HCT116 (cell line): Measurements from ENCODE around the gene RCE1. TPM values are rescaled to one million over a fixed set of nuclear protein-coding genes. Genes with fewer than 3 reads are reported as not detected.
A peak's percentile ranks its signal among the peaks of the same experiment; 100 is the strongest.
"Not testable (repeated sequence)": the region's sequence is repeated elsewhere in the genome, so short reads cannot be mapped to it uniquely, and the experiment has no call there.

Experiments
- ATAC-seq: fragments of 200-7000 bp; cut with Tn5 transposase; 2 replicates; pipeline ENCODE4 v1.9.1; 2020; ENCODE audit warnings: mild to moderate bottlenecking, moderate library complexity
- BruUV-seq: library from RNA; stranded (reverse); fragments of 400-500 nt; replicated peaks from 2 replicates; lab custom pipeline; 2021; lab: Mats Ljungman, UMichigan
- CTCF ChIA-PET: fragments of 300-600 bp; sonication (Branson Sonifier 250); formaldehyde crosslinking; loops from one replicate; lab custom pipeline; 2021; ENCODE audit warnings: antibody characterized with exemption; lab: Charles Lee
- POLR2A ChIA-PET: fragments of 300-600, 350-600 bp; sonication (Branson Sonifier 250); formaldehyde crosslinking; loops from one replicate; lab custom pipeline; 2021; ENCODE audit warnings: antibody characterized with exemption; lab: Charles Lee
- RAD21 ChIA-PET, 2 experiments: fragments of 300-600 bp; sonication (Branson Sonifier 250); formaldehyde crosslinking; loops; one replicate each; lab custom pipeline; 2023; ENCODE audit warnings: low total read pairs in 2 of 2; ENCODE audit not compliant: uncharacterized antibody in 2 of 2, unreplicated experiment in 2 of 2, low non-redundant PET in 1 of 2; lab: Charles Lee
- DNase-seq: peaks from one replicate; pipeline ENCODE4 v3.0.0-alpha.2; 2010; ENCODE audit warnings: low read depth, low spot score
- H2AFZ ChIP-seq: fragments of 200-600 bp; shearing (Covaris generic), sonication (generic); 2 replicates; pipeline ENCODE4 v1.6.1; 2017; ENCODE audit warnings: low read depth, mixed run types, mixed read lengths, antibody characterized with exemption, low read length; ENCODE audit not compliant: poor library complexity, severe bottlenecking
- H3K27ac ChIP-seq: 2 replicates; pipeline ENCODE4 v1.5.1; 2012; ENCODE audit warnings: low read depth, low read length
- H3K27me3 ChIP-seq: fragments of 200-600 bp; sonication (generic); 2 replicates; pipeline ENCODE4 v1.6.1; 2016; ENCODE audit warnings: mixed run types, low read length, mixed read lengths; ENCODE audit not compliant: insufficient read depth
- H3K36me3 ChIP-seq, 2 experiments: fragments of 200-500 bp in 1 of 2; fragments of 200-600 bp in 1 of 2; sonication (Bioruptor generic) in 1 of 2; sonication (generic) in 1 of 2; 2 replicates each; pipeline versions ENCODE4 v1.5.1 to v1.6.1; 2014 to 2016; ENCODE audit warnings: low read length in 2 of 2, inconsistent platforms in 1 of 2, mixed read lengths in 1 of 2, mixed run types in 1 of 2; ENCODE audit not compliant: insufficient read depth in 2 of 2, control insufficient read depth in 1 of 2
- H3K4me1 ChIP-seq, 2 experiments: fragments of 200-600 bp in 1 of 2; sonication (generic) in 1 of 2; 2 replicates each; pipeline versions ENCODE4 v1.5.1 to v1.6.1; 2012 to 2017; ENCODE audit warnings: low read length in 2 of 2, inconsistent platforms in 1 of 2, mild to moderate bottlenecking in 1 of 2, mixed read lengths in 1 of 2, mixed run types in 1 of 2, moderate library complexity in 1 of 2; ENCODE audit not compliant: insufficient read depth in 2 of 2, control insufficient read depth in 1 of 2
- H3K4me2 ChIP-seq: fragments of 200-600 bp; sonication (generic); 2 replicates; pipeline ENCODE4 v1.6.1; 2017; ENCODE audit warnings: mixed run types, low read length, mixed read lengths
- H3K4me3 ChIP-seq, 2 experiments: fragments of 200-600 bp in 1 of 2; sonication (generic) in 1 of 2; replicated peaks in 1 of 2; 2 replicates each; pipeline ENCODE4 v1.5.1; 2011 to 2016; ENCODE audit warnings: low read length in 2 of 2, control low read depth in 1 of 2, low read depth in 1 of 2, mild to moderate bottlenecking in 1 of 2, mixed read lengths in 1 of 2, mixed run types in 1 of 2
- H3K79me2 ChIP-seq: fragments of 200-600 bp; sonication (generic); 2 replicates; pipeline ENCODE4 v1.6.1; 2017; ENCODE audit warnings: mild to moderate bottlenecking, mixed run types, low read length, moderate library complexity, mixed read lengths; ENCODE audit not compliant: insufficient read depth
- H3K9ac ChIP-seq: fragments of 200-600 bp; sonication (generic); 2 replicates; pipeline ENCODE4 v1.6.1; 2016; ENCODE audit warnings: low read length, mixed read lengths
- H3K9me2 ChIP-seq: fragments of 200-600 bp; sonication (generic), shearing (Covaris generic); 2 replicates; pipeline ENCODE4 v1.6.1; 2017; ENCODE audit warnings: mixed run types, mild to moderate bottlenecking, moderate library complexity; ENCODE audit not compliant: insufficient read depth
- H3K9me3 ChIP-seq, 2 experiments: fragments of 200-500 bp in 1 of 2; fragments of 200-600 bp in 1 of 2; sonication (Bioruptor generic) in 1 of 2; sonication (generic) in 1 of 2; 2 replicates each; pipeline ENCODE4 v1.6.1; 2014 to 2017; ENCODE audit warnings: low read length in 2 of 2, mixed read lengths in 2 of 2, inconsistent platforms in 1 of 2, low read depth in 1 of 2, mild to moderate bottlenecking in 1 of 2, mixed run types in 1 of 2, moderate library complexity in 1 of 2; ENCODE audit not compliant: control insufficient read depth in 1 of 2, insufficient read depth in 1 of 2
- H4K20me1 ChIP-seq: fragments of 200-600 bp; sonication (generic), shearing (Covaris generic); 2 replicates; pipeline ENCODE4 v1.6.1; 2017; ENCODE audit warnings: mixed run types, mild to moderate bottlenecking, moderate library complexity; ENCODE audit not compliant: insufficient read depth
- EGR1 ChIP-seq: IDR thresholded peaks from 2 replicates; pipeline ENCODE4 v1.6.1; 2012; ENCODE audit warnings: low read depth
- FOSL1 ChIP-seq: IDR thresholded peaks from 2 replicates; pipeline ENCODE4 v1.6.1; 2012; ENCODE audit warnings: low read depth
- JUND ChIP-seq: IDR thresholded peaks from 2 replicates; pipeline ENCODE4 v1.6.1; 2012
- RAD21 ChIP-seq: IDR thresholded peaks from 2 replicates; pipeline ENCODE4 v1.6.1; 2012; ENCODE audit warnings: low read depth, mild to moderate bottlenecking
- ZBTB33 ChIP-seq: IDR thresholded peaks from 2 replicates; pipeline ENCODE4 v1.6.1; 2011; ENCODE audit warnings: mild to moderate bottlenecking, low read length, moderate library complexity; ENCODE audit not compliant: insufficient replicate concordance; ENCODE audit errors: extremely low read depth
- intact Hi-C: fragments of 100-400 bp; cut with micrococcal nuclease; formaldehyde crosslinking; loops from 2 replicates; pipeline ENCODE4 v1.10.0; 2022
- total RNA-seq: library from RNA; stranded (reverse); gene quantifications from one replicate; pipeline ENCODE4 v1.2.1, GENCODE V29; 2021; ENCODE audit not compliant: unreplicated experiment

The RCE1 gene
- total RNA-seq, 1 experiment from 2014 or later, result 35.3 TPM

GRCh38 chr11:66842896-66843775 lies at the start of gene RCE1 (continued):
- peak; percentile 77 for TF ChIP-seq EGR1
- TF ChIP-seq RAD21, result no peak
- no peak for TF ChIP-seq ZBTB33
- no peak for TF ChIP-seq FOSL1
- TF ChIP-seq JUND, result no peak
- TF ChIP-seq, all 23 proteins: peak for 9

GRCh38 chr11:66799815-66800214 lies 43.4 kb upstream of the RCE1 start:
- DNase-seq, H3K27me3 ChIP-seq, H3K79me2 ChIP-seq, H3K4me1 ChIP-seq, ATAC-seq, H3K9me2 ChIP-seq, H3K4me3 ChIP-seq, H3K4me2 ChIP-seq, H3K27ac ChIP-seq, H3K36me3 ChIP-seq, BruUV-seq, H2AFZ ChIP-seq, RAD21 ChIA-PET, H4K20me1 ChIP-seq, H3K9me3 ChIP-seq, CTCF ChIA-PET, intact Hi-C loops, POLR2A ChIA-PET, H3K9ac ChIP-seq: not testable (repeated sequence)
